K562 (cell line): ENCODE results near the gene GRWD1. TPM values are rescaled to one million over a fixed set of nuclear protein-coding genes. Genes with fewer than 3 reads are reported as not detected.
A peak's percentile ranks its signal among the peaks of the same experiment; 100 is the strongest.

Source experiments
- BDP1 ChIP-seq: IDR thresholded peaks from 3 replicates; pipeline ENCODE4 v1.6.1; 2011; ENCODE audit not compliant: insufficient read length, insufficient read depth
- CHCHD3 ChIP-seq: fragments of 250-450 bp; sonication (Bioruptor Pico); IDR thresholded peaks from 2 replicates; pipeline ENCODE4 v2.1.2; 2022; ENCODE audit warnings: mild to moderate bottlenecking
- ESRRB ChIP-seq: fragments of 250-450 bp; sonication (Bioruptor Pico); IDR thresholded peaks from 2 replicates; pipeline ENCODE4 v1.5.0; 2020; ENCODE audit warnings: mild to moderate bottlenecking, moderate library complexity, borderline replicate concordance
- GTF2E2 ChIP-seq: fragments of 200-800 bp; sonication (Bioruptor generic); IDR thresholded peaks from 2 replicates; pipeline ENCODE4 v1.6.1; 2016; ENCODE audit warnings: missing genetic modification characterization, missing compliant biosample characterization
- HLTF ChIP-seq: fragments of 450-650 bp; IDR thresholded peaks from 2 replicates; pipeline ENCODE4 v1.6.1; 2016
- HOXB6 ChIP-seq: fragments of 250-450 bp; sonication (Bioruptor Pico); IDR thresholded peaks from 2 replicates; pipeline ENCODE4 v1.5.1; 2022; ENCODE audit warnings: mild to moderate bottlenecking, borderline replicate concordance
- MCM7 ChIP-seq, 2 experiments: fragments of 450-650 bp; IDR thresholded peaks; 2 replicates each; pipeline ENCODE4 v1.6.1; 2016 to 2018
- MXI1 ChIP-seq: IDR thresholded peaks from 2 replicates; pipeline ENCODE4 v1.6.1; 2011; ENCODE audit warnings: low read depth, mild to moderate bottlenecking, improper control_type of control experiment, low read length
- OTX1 ChIP-seq: fragments of 450-650 bp; formaldehyde crosslinking; IDR thresholded peaks from 2 replicates; pipeline ENCODE4 v1.4.0; 2022; ENCODE audit warnings: mild to moderate bottlenecking
- SETDB1 ChIP-seq: IDR thresholded peaks from one replicate; pipeline ENCODE4 v1.6.1; 2012; ENCODE audit warnings: low read length, control low read depth, inconsistent platforms
- STAG1 ChIP-seq: sonication (generic); formaldehyde crosslinking; IDR thresholded peaks from 2 replicates; pipeline ENCODE4 v1.5.0; 2020; ENCODE audit warnings: missing genetic modification reagents, borderline replicate concordance
- STAT5A ChIP-seq: IDR thresholded peaks from 2 replicates; pipeline ENCODE4 v1.6.1; 2012; ENCODE audit warnings: low read length, inconsistent platforms, borderline replicate concordance
- TCF7L2 ChIP-seq: fragments of 150-350 bp; IDR thresholded peaks from 2 replicates; pipeline ENCODE4 v1.6.1; 2016; ENCODE audit warnings: low read depth, mild to moderate bottlenecking, low read length, moderate library complexity
- ZKSCAN1 ChIP-seq: fragments of 150-350 bp; IDR thresholded peaks from 2 replicates; pipeline ENCODE4 v1.6.1; 2016; ENCODE audit warnings: low read depth, low read length
- ZNF253 ChIP-seq: fragments of 250-450 bp; sonication (Bioruptor Pico); conservative IDR thresholded peaks from 2 replicates; pipeline ENCODE4 v1.6.1; 2021; ENCODE audit warnings: mild to moderate bottlenecking
- ZNF561 ChIP-seq: fragments of 450-650 bp; formaldehyde crosslinking; conservative IDR thresholded peaks from 2 replicates; pipeline ENCODE4 v1.4.0; 2020; ENCODE audit warnings: mild to moderate bottlenecking, moderate library complexity
- ZNF586 ChIP-seq: fragments of 450-650 bp; formaldehyde crosslinking; conservative IDR thresholded peaks from 2 replicates; pipeline ENCODE4 v1.4.0; 2020; ENCODE audit warnings: mild to moderate bottlenecking, moderate library complexity
- ZSCAN32 ChIP-seq: fragments of 450-650 bp; formaldehyde crosslinking; IDR thresholded peaks from 2 replicates; pipeline ENCODE4 v1.4.0; 2020; ENCODE audit warnings: mild to moderate bottlenecking, moderate library complexity
- polyA plus RNA-seq, 8 experiments: library from polyadenylated mRNA; depleted of rRNA in 4 of 8; stranded (reverse) in 5 of 8; unstranded in 3 of 8; fragments of >200 nt; fragmentation: Nextera tagmentation in 2 of 8; fragmentation: Illumina TruSeq in 1 of 8; extraction: Ambion mirVana in 2 of 8; extraction: Trizol in 1 of 8; gene quantifications; 2 replicates each; pipeline versions ENCODE4 v1.2.1 to v1.2.3, GENCODE V29; 2011 to 2014; ENCODE audit warnings: inconsistent platforms in 1 of 8, missing spikeins in 1 of 8
- total RNA-seq, 7 experiments: library from RNA; depleted of rRNA in 6 of 7; stranded (reverse); fragments of >200 nt in 6 of 7; fragmentation: Illumina TruSeq in 2 of 7; extraction: Trizol in 2 of 7; gene quantifications; 2 replicates each; pipeline versions ENCODE4 v1.2.1 to v1.2.3, GENCODE V29; 2011 to 2021; ENCODE audit warnings: low replicate concordance in 1 of 7
- TF ChIP-seq, protein P1 (sequence below): fragments of 250-450 bp; sonication (Bioruptor Pico); IDR thresholded peaks from 2 replicates; pipeline ENCODE4 v1.8.0; 2022; ENCODE audit warnings: inconsistent platforms
- TF ChIP-seq, protein P2 (sequence below): sonication (generic); formaldehyde crosslinking; IDR thresholded peaks from 2 replicates; pipeline ENCODE4 v1.8.0; 2023; ENCODE audit warnings: mild to moderate bottlenecking, missing genetic modification reagents
- TF ChIP-seq, protein P3 (sequence below): fragments of 450-650 bp; formaldehyde crosslinking; IDR thresholded peaks from 2 replicates; pipeline ENCODE4 v1.4.0; 2020; ENCODE audit warnings: mild to moderate bottlenecking, moderate library complexity
- TF ChIP-seq, protein P4 (sequence below): IDR thresholded peaks from 2 replicates; pipeline ENCODE4 v1.6.1; 2016; ENCODE audit warnings: missing genetic modification characterization, missing compliant biosample characterization

The GRWD1 gene
- total and polyA plus RNA-seq, 9 of the 15 experiments (the other 6 are each of a cell fraction or from before 2014, with no cell fraction given), result 1.5 to 87.2 (median 24.5) TPM

DNA sequence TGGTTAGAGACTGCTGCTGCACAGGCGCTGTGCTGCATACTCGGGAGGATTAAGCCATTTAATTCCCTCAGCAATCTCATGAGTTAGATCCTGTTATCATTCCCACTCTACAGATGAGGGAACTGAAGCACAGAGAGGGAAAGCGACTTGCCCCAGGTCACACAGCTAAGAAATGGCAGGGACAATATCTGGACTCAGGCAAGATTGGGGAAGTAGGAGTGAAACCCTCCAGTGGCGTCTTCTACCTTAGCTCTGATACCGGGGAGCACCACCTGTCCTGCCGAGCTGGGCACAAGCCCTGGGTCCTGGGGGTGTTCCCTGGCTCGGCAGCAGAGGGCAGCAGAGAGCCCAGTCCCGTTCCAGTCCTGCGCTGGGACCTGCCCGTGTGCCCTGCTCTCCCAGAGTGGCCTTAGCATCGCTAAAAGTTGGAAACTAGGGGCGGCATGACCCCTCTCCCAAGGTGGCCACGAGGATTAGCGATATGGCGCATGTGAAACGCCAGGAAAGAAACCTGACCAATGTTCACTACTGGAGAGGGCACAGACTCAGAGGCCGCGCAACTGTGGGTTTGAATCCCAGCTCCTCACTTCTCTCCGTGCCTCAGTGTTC lies 43.9 kb downstream of the GRWD1 start (continued):
- TF ChIP-seq, protein P1, sequence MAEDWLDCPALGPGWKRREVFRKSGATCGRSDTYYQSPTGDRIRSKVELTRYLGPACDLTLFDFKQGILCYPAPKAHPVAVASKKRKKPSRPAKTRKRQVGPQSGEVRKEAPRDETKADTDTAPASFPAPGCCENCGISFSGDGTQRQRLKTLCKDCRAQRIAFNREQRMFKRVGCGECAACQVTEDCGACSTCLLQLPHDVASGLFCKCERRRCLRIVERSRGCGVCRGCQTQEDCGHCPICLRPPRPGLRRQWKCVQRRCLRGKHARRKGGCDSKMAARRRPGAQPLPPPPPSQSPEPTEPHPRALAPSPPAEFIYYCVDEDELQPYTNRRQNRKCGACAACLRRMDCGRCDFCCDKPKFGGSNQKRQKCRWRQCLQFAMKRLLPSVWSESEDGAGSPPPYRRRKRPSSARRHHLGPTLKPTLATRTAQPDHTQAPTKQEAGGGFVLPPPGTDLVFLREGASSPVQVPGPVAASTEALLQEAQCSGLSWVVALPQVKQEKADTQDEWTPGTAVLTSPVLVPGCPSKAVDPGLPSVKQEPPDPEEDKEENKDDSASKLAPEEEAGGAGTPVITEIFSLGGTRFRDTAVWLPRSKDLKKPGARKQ (CRISPR knock-in tag), result no peak
- TF ChIP-seq HLTF, result no peak
- TF ChIP-seq ZKSCAN1, result no peak
- TF ChIP-seq ESRRB (CRISPR knock-in tag), result no peak
- no peak for TF ChIP-seq TCF7L2
- TF ChIP-seq STAG1 (CRISPR knock-in tag), result peak; percentile 49; the same call in 1 of the 2 replicates
- no peak for TF ChIP-seq MCM7 (IDR thresholded peaks at IDR 0.05)
- TF ChIP-seq ZNF253 (CRISPR knock-in tag), result no peak
- TF ChIP-seq, protein P2, sequence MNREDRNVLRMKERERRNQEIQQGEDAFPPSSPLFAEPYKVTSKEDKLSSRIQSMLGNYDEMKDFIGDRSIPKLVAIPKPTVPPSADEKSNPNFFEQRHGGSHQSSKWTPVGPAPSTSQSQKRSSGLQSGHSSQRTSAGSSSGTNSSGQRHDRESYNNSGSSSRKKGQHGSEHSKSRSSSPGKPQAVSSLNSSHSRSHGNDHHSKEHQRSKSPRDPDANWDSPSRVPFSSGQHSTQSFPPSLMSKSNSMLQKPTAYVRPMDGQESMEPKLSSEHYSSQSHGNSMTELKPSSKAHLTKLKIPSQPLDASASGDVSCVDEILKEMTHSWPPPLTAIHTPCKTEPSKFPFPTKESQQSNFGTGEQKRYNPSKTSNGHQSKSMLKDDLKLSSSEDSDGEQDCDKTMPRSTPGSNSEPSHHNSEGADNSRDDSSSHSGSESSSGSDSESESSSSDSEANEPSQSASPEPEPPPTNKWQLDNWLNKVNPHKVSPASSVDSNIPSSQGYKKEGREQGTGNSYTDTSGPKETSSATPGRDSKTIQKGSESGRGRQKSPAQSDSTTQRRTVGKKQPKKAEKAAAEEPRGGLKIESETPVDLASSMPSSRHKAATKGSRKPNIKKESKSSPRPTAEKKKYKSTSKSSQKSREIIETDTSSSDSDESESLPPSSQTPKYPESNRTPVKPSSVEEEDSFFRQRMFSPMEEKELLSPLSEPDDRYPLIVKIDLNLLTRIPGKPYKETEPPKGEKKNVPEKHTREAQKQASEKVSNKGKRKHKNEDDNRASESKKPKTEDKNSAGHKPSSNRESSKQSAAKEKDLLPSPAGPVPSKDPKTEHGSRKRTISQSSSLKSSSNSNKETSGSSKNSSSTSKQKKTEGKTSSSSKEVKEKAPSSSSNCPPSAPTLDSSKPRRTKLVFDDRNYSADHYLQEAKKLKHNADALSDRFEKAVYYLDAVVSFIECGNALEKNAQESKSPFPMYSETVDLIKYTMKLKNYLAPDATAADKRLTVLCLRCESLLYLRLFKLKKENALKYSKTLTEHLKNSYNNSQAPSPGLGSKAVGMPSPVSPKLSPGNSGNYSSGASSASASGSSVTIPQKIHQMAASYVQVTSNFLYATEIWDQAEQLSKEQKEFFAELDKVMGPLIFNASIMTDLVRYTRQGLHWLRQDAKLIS (CRISPR knock-in tag), result no peak
- TF ChIP-seq CHCHD3 (CRISPR knock-in tag), result no peak
- TF ChIP-seq, protein P3, sequence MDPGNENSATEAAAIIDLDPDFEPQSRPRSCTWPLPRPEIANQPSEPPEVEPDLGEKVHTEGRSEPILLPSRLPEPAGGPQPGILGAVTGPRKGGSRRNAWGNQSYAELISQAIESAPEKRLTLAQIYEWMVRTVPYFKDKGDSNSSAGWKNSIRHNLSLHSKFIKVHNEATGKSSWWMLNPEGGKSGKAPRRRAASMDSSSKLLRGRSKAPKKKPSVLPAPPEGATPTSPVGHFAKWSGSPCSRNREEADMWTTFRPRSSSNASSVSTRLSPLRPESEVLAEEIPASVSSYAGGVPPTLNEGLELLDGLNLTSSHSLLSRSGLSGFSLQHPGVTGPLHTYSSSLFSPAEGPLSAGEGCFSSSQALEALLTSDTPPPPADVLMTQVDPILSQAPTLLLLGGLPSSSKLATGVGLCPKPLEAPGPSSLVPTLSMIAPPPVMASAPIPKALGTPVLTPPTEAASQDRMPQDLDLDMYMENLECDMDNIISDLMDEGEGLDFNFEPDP, result no peak
- TF ChIP-seq BDP1, result no peak
- no peak for TF ChIP-seq ZNF586
- no peak for TF ChIP-seq HOXB6 (CRISPR knock-in tag)
- TF ChIP-seq ZSCAN32, result no peak
- TF ChIP-seq GTF2E2, result no peak
- no peak for TF ChIP-seq OTX1 (CRISPR knock-in tag)
- no peak for TF ChIP-seq STAT5A
- no peak for TF ChIP-seq SETDB1
- TF ChIP-seq ZNF561 (CRISPR knock-in tag), result no peak
- TF ChIP-seq, protein P4, sequence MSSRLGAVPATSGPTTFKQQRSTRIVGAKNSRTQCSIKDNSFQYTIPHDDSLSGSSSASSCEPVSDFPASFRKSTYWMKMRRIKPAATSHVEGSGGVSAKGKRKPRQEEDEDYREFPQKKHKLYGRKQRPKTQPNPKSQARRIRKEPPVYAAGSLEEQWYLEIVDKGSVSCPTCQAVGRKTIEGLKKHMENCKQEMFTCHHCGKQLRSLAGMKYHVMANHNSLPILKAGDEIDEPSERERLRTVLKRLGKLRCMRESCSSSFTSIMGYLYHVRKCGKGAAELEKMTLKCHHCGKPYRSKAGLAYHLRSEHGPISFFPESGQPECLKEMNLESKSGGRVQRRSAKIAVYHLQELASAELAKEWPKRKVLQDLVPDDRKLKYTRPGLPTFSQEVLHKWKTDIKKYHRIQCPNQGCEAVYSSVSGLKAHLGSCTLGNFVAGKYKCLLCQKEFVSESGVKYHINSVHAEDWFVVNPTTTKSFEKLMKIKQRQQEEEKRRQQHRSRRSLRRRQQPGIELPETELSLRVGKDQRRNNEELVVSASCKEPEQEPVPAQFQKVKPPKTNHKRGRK (tag), result no peak
- no peak for TF ChIP-seq MXI1
